Neutrophil (primary cell): ENCODE data around the gene ZNF784.

ENCODE experiments used
- H3K27ac ChIP-seq: fragments of 200-600 bp; sonication (generic); 2 replicates; pipeline ENCODE4 v1.5.1; 2016; ENCODE audit warnings: mild to moderate bottlenecking, moderate library complexity
- H3K27me3 ChIP-seq: fragments of 200-600 bp; sonication (generic); 2 replicates; pipeline ENCODE4 v1.6.0; 2016; ENCODE audit warnings: mild to moderate bottlenecking
- H3K36me3 ChIP-seq: fragments of 200-600 bp; sonication (generic); 2 replicates; pipeline ENCODE4 v1.5.1; 2017
- H3K4me1 ChIP-seq, 2 experiments: fragments of 200-600 bp in 1 of 2; sonication (generic) in 1 of 2; 1 replicate in 1 of 2; 2 replicates in 1 of 2; pipeline versions ENCODE4 v1.5.1 to v1.6.1; 2013 to 2016; ENCODE audit warnings: low read depth in 1 of 2, low read length in 1 of 2, mild to moderate bottlenecking in 1 of 2, moderate library complexity in 1 of 2; ENCODE audit not compliant: control insufficient read depth in 1 of 2, insufficient read depth in 1 of 2
- H3K4me3 ChIP-seq, 2 experiments: fragments of 200-600 bp in 1 of 2; sonication (generic) in 1 of 2; 1 replicate in 1 of 2; 2 replicates in 1 of 2; pipeline ENCODE4 v1.5.1; 2013 to 2016; ENCODE audit warnings: low read depth in 1 of 2, low read length in 1 of 2, mild to moderate bottlenecking in 1 of 2, moderate library complexity in 1 of 2
- H3K9me3 ChIP-seq: fragments of 200-600 bp; sonication (generic); 2 replicates; pipeline ENCODE4 v1.5.1; 2016
- TF ChIP-seq, protein P1 (sequence below): fragments of 200-600 bp; sonication (generic); IDR thresholded peaks from 2 replicates; pipeline ENCODE4 v1.5.1; 2016; ENCODE audit warnings: antibody characterized with exemption

ZNF784 gene

GRCh38 chr19:55640577-55641425 lies 16.4 kb upstream of the ZNF784 start, which contains the start of gene ZNF580:
ZNF580 (plus strand) TSS chr19:55641002; CDS start chr19:55642509, 1,507 bp downstream.
- Histone ChIP-seq H3K4me3 (peak within 1 kb of the TSS; percentile 73 to 96), H3K36me3 (peaks cover 21% of the 10 kb centered on the region), H3K27ac (peak within 1 kb of the TSS; percentile 83), H3K4me1 (peaks cover 53 to 66% of the 10 kb centered on the region in 2 experiments), H3K9me3 (no peaks in the 10 kb centered on the region), H3K27me3 (peaks cover 36% of the 10 kb centered on the region)
- TF ChIP-seq, protein P1, sequence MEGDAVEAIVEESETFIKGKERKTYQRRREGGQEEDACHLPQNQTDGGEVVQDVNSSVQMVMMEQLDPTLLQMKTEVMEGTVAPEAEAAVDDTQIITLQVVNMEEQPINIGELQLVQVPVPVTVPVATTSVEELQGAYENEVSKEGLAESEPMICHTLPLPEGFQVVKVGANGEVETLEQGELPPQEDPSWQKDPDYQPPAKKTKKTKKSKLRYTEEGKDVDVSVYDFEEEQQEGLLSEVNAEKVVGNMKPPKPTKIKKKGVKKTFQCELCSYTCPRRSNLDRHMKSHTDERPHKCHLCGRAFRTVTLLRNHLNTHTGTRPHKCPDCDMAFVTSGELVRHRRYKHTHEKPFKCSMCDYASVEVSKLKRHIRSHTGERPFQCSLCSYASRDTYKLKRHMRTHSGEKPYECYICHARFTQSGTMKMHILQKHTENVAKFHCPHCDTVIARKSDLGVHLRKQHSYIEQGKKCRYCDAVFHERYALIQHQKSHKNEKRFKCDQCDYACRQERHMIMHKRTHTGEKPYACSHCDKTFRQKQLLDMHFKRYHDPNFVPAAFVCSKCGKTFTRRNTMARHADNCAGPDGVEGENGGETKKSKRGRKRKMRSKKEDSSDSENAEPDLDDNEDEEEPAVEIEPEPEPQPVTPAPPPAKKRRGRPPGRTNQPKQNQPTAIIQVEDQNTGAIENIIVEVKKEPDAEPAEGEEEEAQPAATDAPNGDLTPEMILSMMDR = no peak

DNA sequence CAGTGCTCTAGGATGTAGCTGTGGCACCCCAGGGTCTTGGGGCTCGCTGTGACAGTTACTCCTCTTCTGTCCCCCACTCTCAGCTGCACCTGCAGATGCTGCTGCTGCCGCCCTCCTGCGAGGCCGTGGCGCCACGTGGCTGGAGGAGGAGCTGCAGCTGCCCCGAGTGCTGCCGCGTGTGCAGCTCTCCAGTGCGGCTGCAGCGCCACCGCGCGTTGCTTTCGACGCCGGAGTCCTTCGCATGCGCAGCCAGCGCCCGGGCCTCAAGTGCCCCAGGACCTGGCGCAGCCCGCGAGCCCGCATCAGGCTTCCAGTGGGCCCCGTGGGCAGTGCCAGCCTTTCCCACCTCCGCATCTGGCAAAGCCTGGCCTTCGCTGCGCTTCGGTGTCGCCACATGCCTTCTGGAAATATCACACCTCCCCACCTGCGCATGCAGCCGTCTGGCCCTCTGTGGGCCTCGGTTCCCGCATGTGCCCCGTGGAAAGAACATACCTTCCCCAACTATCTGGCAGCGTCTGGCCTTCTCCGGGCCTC lies 15.7 kb upstream of the ZNF784 start:
- H3K27ac ChIP-seq = peak overlapping the region; percentile 83
- H3K27me3 ChIP-seq = peaks cover 36% of the 10 kb centered on the region
- TF ChIP-seq, protein P1 = peak; percentile 24
- H3K9me3 ChIP-seq = no peaks in the 10 kb centered on the region
- peaks cover 15% of the 10 kb centered on the region for H3K36me3 ChIP-seq
- peaks cover 60 to 73% of the 10 kb centered on the region in 2 experiments for H3K4me1 ChIP-seq
- peak overlapping the region; percentile 73 to 96 for H3K4me3 ChIP-seq

GRCh38 chr19:55638864-55639359 lies 14.5 kb upstream of the ZNF784 start:
- Histone ChIP-seq H3K36me3 (peaks cover 7% of the 10 kb centered on the region), H3K4me3 (no peak overlapping the region), H3K4me1 (peaks cover 59 to 69% of the 10 kb centered on the region in 2 experiments), H3K27me3 (peaks cover 36% of the 10 kb centered on the region), H3K9me3 (no peaks in the 10 kb centered on the region), H3K27ac (no peak overlapping the region)
- TF ChIP-seq, protein P1 = peak; percentile 28

DNA sequence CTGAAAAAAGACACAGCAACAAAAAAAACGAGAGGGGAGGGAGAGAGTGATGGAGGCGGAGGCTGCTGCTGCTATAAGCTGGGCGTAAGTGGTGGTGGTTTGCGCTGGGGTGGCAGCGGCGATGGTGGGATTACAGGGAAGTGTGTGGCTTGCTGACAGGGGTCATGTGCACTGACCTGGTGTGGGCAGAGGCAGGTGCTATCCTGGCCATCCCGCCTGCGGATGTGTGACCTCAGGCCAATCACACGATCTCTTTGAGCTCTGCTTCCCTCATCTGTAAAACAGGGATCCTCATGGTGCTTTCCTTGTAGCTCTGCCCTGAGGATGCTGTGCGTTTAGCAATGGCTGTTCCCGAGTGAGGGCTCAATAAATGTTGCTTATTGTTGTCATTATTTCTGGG lies 13.2 kb upstream of the ZNF784 start:
- H3K4me3 ChIP-seq = no peak overlapping the region
- H3K9me3 ChIP-seq = no peaks in the 10 kb centered on the region
- H3K36me3 ChIP-seq = peaks cover 7% of the 10 kb centered on the region
- TF ChIP-seq, protein P1 = no peak
- peaks cover 50 to 63% of the 10 kb centered on the region in 2 experiments for H3K4me1 ChIP-seq
- H3K27me3 ChIP-seq = peaks cover 29% of the 10 kb centered on the region
- H3K27ac ChIP-seq = no peak overlapping the region

DNA sequence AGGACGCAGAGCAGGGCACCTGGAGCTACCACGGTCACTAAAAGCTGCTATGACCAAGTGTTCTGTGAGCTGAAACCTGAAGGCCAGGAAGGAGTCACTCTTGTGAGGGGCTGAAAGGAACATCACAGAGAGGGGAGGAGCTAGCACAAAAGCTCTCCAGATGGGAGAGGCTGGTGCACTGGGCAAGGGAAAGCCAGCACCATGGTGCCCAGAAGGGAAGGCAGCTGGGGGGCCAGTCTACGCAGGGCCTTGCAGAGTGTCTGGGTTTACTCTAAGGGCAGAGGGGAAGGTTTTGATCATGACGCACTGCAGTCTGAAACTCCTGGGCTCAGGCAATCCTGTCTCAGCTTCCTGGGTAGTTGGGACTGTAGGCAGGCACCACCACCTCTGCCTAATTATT lies 12.4 kb upstream of the ZNF784 start:
- Histone ChIP-seq H3K4me3 (no peak overlapping the region), H3K27me3 (peaks cover 21% of the 10 kb centered on the region), H3K9me3 (no peaks in the 10 kb centered on the region), H3K27ac (no peak overlapping the region), H3K4me1 (peaks cover 48 to 62% of the 10 kb centered on the region in 2 experiments), H3K36me3 (peaks cover 7% of the 10 kb centered on the region)
- TF ChIP-seq, protein P1 = no peak
